Right hindlimb (tissue), 1 donor: Measurements from ENCODE around the gene PDE4A.

Experiments
- DNase-seq: peaks from one replicate; pipeline ENCODE4 v3.0.0-alpha.2; 2018

PDE4A gene

GRCh38 chr19:10468133-10468532, 47.8 kb downstream of the PDE4A start:
- DNase-seq = no peak

- no peak for DNase-seq
These were observed 51.6 kb downstream of the PDE4A start for GRCh38 chr19:10471909-10472308.

- no peak for DNase-seq
These were observed 52.9 kb downstream of the PDE4A start for GRCh38 chr19:10473192-10473591.

GRCh38 chr19:10474962-10475451, 54.7 kb downstream of the PDE4A start:
- DNase-seq = no peak

- DNase-seq = no peak
These were observed 58.1 kb downstream of the PDE4A start for GRCh38 chr19:10478476-10478875.

- DNase-seq = peak; percentile 92
These were observed 58.6 kb downstream of the PDE4A start for GRCh38 chr19:10478903-10479384.

- no peak for DNase-seq
These were observed 66.2 kb downstream of the PDE4A start for GRCh38 chr19:10486551-10486950.

- DNase-seq = no peak
These were observed 71.2 kb downstream of the PDE4A start for GRCh38 chr19:10491472-10492047.

- no peak for DNase-seq
These were observed 77.0 kb downstream of the PDE4A start for GRCh38 chr19:10497371-10497770.

- no peak for DNase-seq
These were observed 79.4 kb downstream of the PDE4A start for GRCh38 chr19:10499550-10500246.

- no peak for DNase-seq
These were observed 79.9 kb downstream of the PDE4A start for GRCh38 chr19:10500247-10500592.

GRCh38 chr19:10501971-10502523, 81.7 kb downstream of the PDE4A start:
- peak; percentile 62 for DNase-seq

- peak; percentile 95 for DNase-seq
These were observed 82.2 kb downstream of the PDE4A start for GRCh38 chr19:10502524-10503001.

GRCh38 chr19:10503002-10503789, 82.9 kb downstream of the PDE4A start, which contains the start of gene KEAP1:
Gene KEAP1, minus strand, starts transcription at chr19:10503356. Its CDS starts 3,323 bp downstream, at chr19:10500033.
- DNase-seq = peak; percentile 73

- DNase-seq = peak; percentile 58
These were observed 85.4 kb downstream of the PDE4A start for GRCh38 chr19:10505583-10506229.

GRCh38 chr19:10508036-10508435, 87.7 kb downstream of the PDE4A start:
- DNase-seq = no peak

- DNase-seq = no peak
These were observed 88.4 kb downstream of the PDE4A start for GRCh38 chr19:10508707-10509106.

GRCh38 chr19:10510301-10510802, 90.0 kb downstream of the PDE4A start:
- peak; percentile 38 for DNase-seq

- DNase-seq = no peak
These were observed 92.9 kb downstream of the PDE4A start for GRCh38 chr19:10513223-10513622.

- DNase-seq = no peak
These were observed 94.1 kb downstream of the PDE4A start for GRCh38 chr19:10514211-10515145.

- no peak for DNase-seq
These were observed 95.7 kb downstream of the PDE4A start for GRCh38 chr19:10516064-10516385.
